Measurements from ENCODE around the gene PEAK1. TPM values are rescaled to one million over a fixed set of nuclear protein-coding genes. Genes with fewer than 3 reads are reported as not detected.

The PEAK1 gene
- total RNA-seq, 2 experiments from 2014 or later: 9.2 to 11.0 TPM

- no peak for ATAC-seq (ENCODE audit: poor library complexity)
- Mint-ChIP-seq H3K4me1 (ENCODE audit: low read depth) (peaks cover 54% of the 10 kb centered on the region), H3K9me3 (no peaks in the 10 kb centered on the region), H3K27ac (no peak overlapping the region), H3K4me3 (no peak overlapping the region), H3K27me3 (no peaks in the 10 kb centered on the region), H3K36me3 (ENCODE audit: low read depth) (no peaks in the 10 kb centered on the region)
- H3K4me3 ChIP-seq (ENCODE audit: low read length): no peak overlapping the region
- no peaks in the 10 kb centered on the region for H3K36me3 ChIP-seq (ENCODE audit: insufficient read depth, low read length)
- intact Hi-C loops (cut with DNase I, micrococcal nuclease): no loop called here
- ChIA-PET CTCF (no interaction called here), POLR2A (no interaction called here)
- H3K4me1 ChIP-seq (ENCODE audit: insufficient read depth, low read length): peaks cover 25% of the 10 kb centered on the region
- no peak for DNase-seq
- no peak for TF ChIP-seq CTCF (IDR thresholded peaks at IDR 0.05)
- no peak overlapping the region for H3K27ac ChIP-seq (ENCODE audit: low read depth in 1 of 2, low read length in 2 of 2)
- H3K9me3 ChIP-seq (ENCODE audit: control insufficient read depth in 1 of 2, insufficient read depth in 1 of 2, low read length in 2 of 2): no peaks in the 10 kb centered on the region
- H3K27me3 ChIP-seq (ENCODE audit: control insufficient read depth in 1 of 2, insufficient read depth in 2 of 2, low read length in 2 of 2): no peaks in the 10 kb centered on the region
Observed at GRCh38 chr15:77183066-77183465, 236.8 kb downstream of the PEAK1 start.

- intact Hi-C loops (cut with DNase I, micrococcal nuclease): no loop called here
- no peaks in the 10 kb centered on the region for H3K9me3 ChIP-seq (ENCODE audit: control insufficient read depth in 1 of 2, insufficient read depth in 1 of 2, low read length in 2 of 2)
- DNase-seq (peak in 3 of 14 experiments; percentile 2 to 58 (median 15)), ATAC-seq (ENCODE audit: poor library complexity) (no peak)
- no peaks in the 10 kb centered on the region for H3K27me3 ChIP-seq (ENCODE audit: control insufficient read depth in 1 of 2, insufficient read depth in 2 of 2, low read length in 2 of 2)
- TF ChIP-seq CTCF (IDR thresholded peaks at IDR 0.05): no peak
- Mint-ChIP-seq H3K36me3 (ENCODE audit: low read depth) (no peaks in the 10 kb centered on the region), H3K27me3 (no peaks in the 10 kb centered on the region), H3K4me3 (no peak overlapping the region), H3K27ac (peak overlapping the region; percentile 12), H3K9me3 (no peaks in the 10 kb centered on the region), H3K4me1 (ENCODE audit: low read depth) (peaks cover 38% of the 10 kb centered on the region)
- no peaks in the 10 kb centered on the region for H3K36me3 ChIP-seq (ENCODE audit: insufficient read depth, low read length)
- CTCF ChIA-PET: no interaction called here
- POLR2A ChIA-PET: no interaction called here
- peaks cover 18% of the 10 kb centered on the region for H3K4me1 ChIP-seq (ENCODE audit: insufficient read depth, low read length)
- no peak overlapping the region for H3K27ac ChIP-seq (ENCODE audit: low read depth in 1 of 2, low read length in 2 of 2)
- no peak overlapping the region for H3K4me3 ChIP-seq (ENCODE audit: low read length)
Observed at GRCh38 chr15:77181305-77182074, 238.4 kb downstream of the PEAK1 start.

GRCh38 chr15:77180757-77181156, 239.1 kb downstream of the PEAK1 start:
- no peaks in the 10 kb centered on the region for H3K27me3 Mint-ChIP-seq
- peaks cover 18% of the 10 kb centered on the region for H3K4me1 ChIP-seq (ENCODE audit: insufficient read depth, low read length)
- TF ChIP-seq CTCF (IDR thresholded peaks at IDR 0.05): no peak
- no peak for ATAC-seq (ENCODE audit: poor library complexity)
- peaks cover 37% of the 10 kb centered on the region for H3K4me1 Mint-ChIP-seq (ENCODE audit: low read depth)
- CTCF ChIA-PET: no interaction called here
- no peak for DNase-seq
- intact Hi-C loops (cut with DNase I, micrococcal nuclease): no loop called here
- no peaks in the 10 kb centered on the region for H3K9me3 Mint-ChIP-seq
- H3K4me3 Mint-ChIP-seq: no peak overlapping the region
- no peaks in the 10 kb centered on the region for H3K9me3 ChIP-seq (ENCODE audit: control insufficient read depth in 1 of 2, insufficient read depth in 1 of 2, low read length in 2 of 2)
- POLR2A ChIA-PET: no interaction called here
- H3K36me3 ChIP-seq (ENCODE audit: insufficient read depth, low read length): no peaks in the 10 kb centered on the region
- no peak overlapping the region for H3K4me3 ChIP-seq (ENCODE audit: low read length)
- no peak overlapping the region for H3K27ac Mint-ChIP-seq
- H3K27ac ChIP-seq (ENCODE audit: low read depth in 1 of 2, low read length in 2 of 2): no peak overlapping the region
- no peaks in the 10 kb centered on the region for H3K27me3 ChIP-seq (ENCODE audit: control insufficient read depth in 1 of 2, insufficient read depth in 2 of 2, low read length in 2 of 2)
- no peaks in the 10 kb centered on the region for H3K36me3 Mint-ChIP-seq (ENCODE audit: low read depth)

Measured in CD4-positive, alpha-beta T cell (primary cell).